HG03108 (cell line): Measurements from ENCODE around the gene WSCD1.

ENCODE experiments used
- ATAC-seq: cut with Tn5 transposase; IDR thresholded peaks from one replicate; pipeline ENCODE4 v1.9.1; 2021; ENCODE audit warnings: moderate library complexity; ENCODE audit not compliant: unreplicated experiment

WSCD1 gene

GRCh38 chr17:6147042-6147441 lies 76.9 kb downstream of the WSCD1 start:
- ATAC-seq: no peak

DNA sequence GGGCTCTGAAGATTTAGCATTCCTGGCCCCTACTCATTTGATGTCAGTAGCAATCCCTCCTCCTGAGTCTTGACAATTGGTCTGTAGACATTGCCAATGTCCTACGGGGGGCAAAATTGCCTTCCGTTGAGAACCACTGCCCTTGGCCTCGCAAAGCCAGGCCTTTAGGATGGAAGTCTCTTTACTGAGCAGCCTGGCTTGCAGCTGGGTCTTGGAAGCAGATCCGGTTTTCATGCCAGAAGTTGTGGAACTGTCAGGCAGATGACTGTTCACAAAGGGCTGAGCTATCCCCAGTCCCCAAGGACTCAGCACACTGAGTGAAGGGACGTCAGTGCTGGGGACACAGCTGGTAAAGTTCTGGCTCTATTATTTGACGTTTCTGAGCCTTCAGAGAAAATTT lies 83.2 kb downstream of the WSCD1 start:
- ATAC-seq: no peak

DNA sequence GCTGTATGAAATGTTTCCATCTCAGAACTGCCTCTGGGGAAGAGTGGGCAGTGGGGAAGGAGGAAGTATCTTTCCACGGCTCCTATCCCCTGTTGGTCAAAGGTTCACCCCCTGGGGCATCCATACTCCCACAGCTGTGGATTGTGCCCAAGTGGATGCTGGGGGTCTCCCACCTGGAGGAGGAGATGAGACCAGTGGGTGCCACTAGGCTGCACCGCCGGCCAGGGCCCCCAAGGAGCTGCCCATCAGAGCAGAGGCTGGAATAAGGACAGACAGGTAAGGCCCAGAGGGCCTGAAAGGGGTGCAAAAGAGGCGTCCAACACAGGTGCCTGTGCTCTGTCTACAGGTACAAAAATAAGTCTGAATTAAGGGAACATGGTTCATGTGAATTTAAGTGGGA lies 87.5 kb downstream of the WSCD1 start:
- ATAC-seq: no peak

DNA sequence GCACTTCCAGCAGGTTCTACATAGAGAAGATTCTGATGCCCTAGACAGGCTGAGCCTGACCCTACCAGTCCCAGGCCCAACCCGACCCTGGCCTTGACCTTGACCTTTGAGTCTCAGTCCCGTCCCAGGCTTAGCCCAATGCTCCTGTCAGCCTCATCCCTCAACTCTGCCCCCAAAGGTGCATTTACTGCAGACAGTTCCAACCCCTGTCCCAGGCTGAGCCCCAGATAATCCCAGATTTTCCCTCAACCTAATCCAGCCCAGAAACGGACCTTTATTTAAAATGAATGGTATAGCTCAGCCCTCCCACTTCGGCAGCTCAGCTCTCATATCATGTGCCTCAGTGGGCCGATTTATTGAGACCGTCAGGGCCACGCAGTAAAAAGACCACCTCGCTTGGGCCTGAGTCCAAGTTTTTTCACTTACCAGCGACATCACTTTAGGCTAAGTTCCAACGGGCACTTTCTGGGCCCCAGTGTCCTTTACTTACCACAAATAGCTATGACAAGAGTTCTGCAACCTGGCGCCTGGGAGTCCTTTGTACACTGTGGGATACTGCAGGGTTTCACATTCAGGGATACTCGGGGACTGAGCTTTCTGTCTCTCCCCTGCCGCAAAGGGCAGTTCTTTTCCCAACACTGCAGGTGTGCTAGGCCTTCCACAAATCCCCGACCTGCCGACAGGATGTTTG lies 89.5 kb downstream of the WSCD1 start:
- no peak for ATAC-seq

DNA sequence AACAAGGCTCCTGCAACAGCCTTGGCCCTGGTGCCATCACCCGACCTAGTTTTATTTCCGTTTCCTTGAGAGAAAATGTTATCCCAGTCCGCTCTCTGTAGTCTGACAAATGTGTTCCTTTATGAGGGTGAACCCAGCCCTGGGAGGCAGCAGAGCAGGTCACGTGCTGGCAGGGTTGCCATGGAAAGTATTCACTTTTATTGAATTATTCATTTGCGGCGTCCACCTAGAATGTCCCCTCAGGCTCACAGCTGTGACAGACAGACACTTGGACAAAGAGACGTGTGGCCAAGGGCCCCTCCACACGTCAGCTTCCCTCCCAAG lies 90.0 kb downstream of the WSCD1 start:
- ATAC-seq: no peak

DNA sequence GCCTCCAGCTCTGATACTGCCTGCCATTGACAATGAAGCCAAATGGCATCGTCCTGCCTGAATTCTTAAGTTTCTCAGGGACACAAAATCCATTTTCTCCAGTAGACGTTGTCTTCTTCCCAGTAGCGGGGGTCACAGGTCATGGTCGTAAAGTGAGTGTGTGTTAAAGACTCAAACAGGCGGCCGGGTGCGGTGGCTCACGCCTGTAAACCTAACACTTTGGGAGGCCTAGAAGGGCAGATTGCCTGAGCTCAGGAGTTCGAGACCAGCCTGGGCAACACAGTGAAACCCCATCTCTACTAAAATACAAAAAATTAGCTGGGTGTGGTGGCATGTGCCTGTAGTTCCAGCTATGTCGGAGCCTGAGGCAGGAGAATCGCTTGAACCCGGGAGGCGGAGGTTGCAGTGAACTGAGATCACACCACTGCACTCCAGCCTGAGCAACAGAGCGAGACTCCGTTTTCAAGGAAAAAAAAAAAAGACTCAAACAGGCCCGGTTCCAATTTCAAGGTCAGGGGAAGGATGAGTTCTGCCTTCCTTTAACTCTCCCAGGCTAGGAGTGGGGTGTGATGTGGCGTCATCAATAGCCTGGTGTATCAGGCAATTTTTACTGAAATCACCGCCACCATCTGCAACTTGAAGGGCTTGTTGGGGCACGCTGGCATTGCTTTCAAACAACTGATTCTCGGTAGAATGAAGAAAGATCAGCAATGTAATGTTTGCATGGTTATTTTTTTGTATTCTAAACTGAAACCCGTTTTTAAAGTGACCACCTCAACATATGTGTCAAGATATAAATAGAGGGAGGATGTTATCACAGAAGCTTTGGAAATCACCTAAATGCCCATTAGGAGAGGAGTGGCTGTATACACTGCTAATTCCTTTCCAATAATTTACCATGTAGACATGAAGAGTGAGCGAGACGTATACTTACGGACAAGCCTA lies 91.0 kb downstream of the WSCD1 start:
- no peak for ATAC-seq

GRCh38 chr17:6162216-6162615 lies 92.0 kb downstream of the WSCD1 start:
- ATAC-seq: no peak

- no peak for ATAC-seq
Observed at GRCh38 chr17:6162892-6163291, 92.7 kb downstream of the WSCD1 start.

- no peak for ATAC-seq
Observed at GRCh38 chr17:6163612-6164333, 93.6 kb downstream of the WSCD1 start.

GRCh38 chr17:6164996-6165395 lies 94.8 kb downstream of the WSCD1 start:
- ATAC-seq: no peak

DNA sequence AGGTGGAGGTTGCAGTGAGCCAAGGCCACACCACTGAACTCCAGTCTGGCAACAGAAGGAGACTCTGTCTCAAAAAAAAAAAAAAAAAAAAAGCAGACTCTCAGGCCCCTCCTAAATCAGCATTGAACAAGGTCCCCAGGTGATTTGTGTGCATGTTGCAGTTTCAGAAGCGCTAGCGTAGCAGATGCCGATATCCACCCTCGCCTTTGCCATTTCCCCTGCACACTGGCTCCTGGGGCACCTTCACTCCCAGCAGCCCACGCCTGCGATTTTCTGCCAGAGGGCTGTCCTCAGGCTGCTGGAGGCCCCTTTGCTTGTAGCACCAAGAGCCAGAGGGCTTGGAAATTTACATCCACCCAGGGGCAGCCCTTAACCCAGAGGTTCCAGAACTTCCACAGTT lies 95.6 kb downstream of the WSCD1 start:
- no peak for ATAC-seq

GRCh38 chr17:6166492-6167179 lies 96.5 kb downstream of the WSCD1 start:
- ATAC-seq: no peak

DNA sequence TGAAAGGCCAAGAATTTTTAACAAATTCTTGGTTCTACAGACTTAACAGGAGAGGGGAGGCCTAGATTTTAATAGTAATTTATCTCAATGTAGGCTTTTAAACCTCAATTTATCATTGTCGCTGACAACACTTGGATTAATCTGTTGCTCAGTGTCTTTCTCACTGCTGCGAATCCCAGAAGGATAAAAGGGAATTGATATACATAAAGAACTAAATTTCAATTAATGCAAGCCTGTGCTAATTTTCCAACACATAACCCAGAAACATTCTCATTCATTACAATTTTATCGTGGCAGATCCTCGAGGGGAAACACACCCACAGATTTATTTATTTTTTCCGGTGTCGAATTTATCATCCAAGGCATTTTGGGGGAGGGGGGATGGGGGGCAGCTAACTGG lies 98.1 kb downstream of the WSCD1 start:
- no peak for ATAC-seq

DNA sequence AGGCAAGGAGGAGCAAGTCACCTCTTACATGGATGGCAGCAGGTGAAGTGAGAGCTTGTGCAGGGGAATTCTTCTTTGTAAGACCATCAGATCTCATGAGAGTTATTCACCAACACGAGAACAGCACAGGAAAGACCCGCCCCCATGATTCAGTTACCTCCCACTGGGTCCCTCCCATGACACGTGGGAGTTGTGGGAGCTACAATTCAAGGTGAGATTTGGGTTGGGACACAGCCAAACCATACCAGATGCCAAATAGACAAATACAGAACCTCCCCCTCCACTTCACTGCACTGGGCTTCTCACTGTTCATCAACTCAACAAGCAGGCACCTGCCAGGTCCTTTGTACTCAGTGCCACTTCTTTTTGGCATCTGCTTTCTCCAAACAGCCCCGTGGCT lies 100.2 kb downstream of the WSCD1 start:
- ATAC-seq: no peak

DNA sequence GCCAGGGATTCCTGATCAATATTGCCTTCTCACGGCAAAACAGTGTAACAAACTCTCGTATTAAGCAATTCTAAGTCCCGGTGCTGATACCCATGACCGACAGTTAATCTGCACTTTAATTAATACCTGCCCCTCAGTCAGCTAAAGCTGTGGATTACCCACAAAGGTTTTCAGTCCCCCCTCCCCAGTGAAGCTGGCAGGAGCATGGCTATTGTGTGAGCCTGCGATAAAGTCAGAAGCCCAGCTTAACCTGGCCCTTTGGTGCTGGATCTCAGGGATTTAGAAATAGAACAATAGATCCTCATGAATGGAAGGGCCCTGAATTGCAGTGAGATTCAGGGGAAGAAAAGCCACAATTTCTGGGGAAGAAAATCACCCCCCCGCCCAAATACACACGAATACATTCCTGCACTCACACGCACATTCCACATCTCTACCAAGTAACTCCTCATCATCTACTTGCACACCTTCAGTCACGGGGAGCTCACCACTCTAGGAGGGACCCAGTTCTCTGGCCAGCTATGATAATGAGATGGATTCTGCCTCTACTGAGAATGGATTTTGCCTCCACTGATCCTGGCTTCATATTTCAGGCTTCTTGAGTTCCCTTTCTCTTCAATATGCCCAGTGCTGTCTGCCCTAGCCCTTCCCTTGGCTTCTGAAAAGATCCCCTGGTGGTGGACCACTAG lies 102.6 kb downstream of the WSCD1 start:
- ATAC-seq: no peak

- no peak for ATAC-seq
Observed at GRCh38 chr17:6173653-6174052, 103.5 kb downstream of the WSCD1 start.
